H1 (cell line): ENCODE results near the gene RTP1. TPM values are rescaled to one million over a fixed set of nuclear protein-coding genes. Genes with fewer than 3 reads are reported as not detected.

Experiments
- CTCF ChIA-PET: fragments of 300-600 bp; sonication (Branson Sonifier 250); formaldehyde crosslinking; loops from one replicate; lab custom pipeline; 2021; ENCODE audit not compliant: partially characterized antibody; lab: Charles Lee
- POLR2A ChIA-PET: fragments of 300-600 bp; sonication (Branson Sonifier 250); formaldehyde crosslinking; loops from one replicate; lab custom pipeline; 2021; ENCODE audit warnings: inconsistent platforms; ENCODE audit not compliant: partially characterized antibody; lab: Charles Lee
- DNase-seq, 2 experiments: peaks; one replicate each; pipeline versions ENCODE4 v3.0.0 to v3.0.0-alpha.2; 2010 to 2022; ENCODE audit warnings: low spot score in 2 of 2, low read depth in 1 of 2, mixed read lengths in 1 of 2
- FAIRE-seq: peaks from 2 replicates; lab custom pipeline; 2011; peaks lifted over from hg19 to GRCh38; lab: Jason Lieb, UNC
- H2AFZ ChIP-seq: 2 replicates; pipeline ENCODE4 v1.8.1; 2012; ENCODE audit warnings: low read length, inconsistent platforms
- H2AK5ac ChIP-seq: 2 replicates; pipeline ENCODE4 v1.6.1; 2013; ENCODE audit warnings: low read depth, low read length
- H2BK120ac ChIP-seq: replicated peaks from 2 replicates; pipeline ENCODE3; 2013; ENCODE audit warnings: low read depth, low read length, inconsistent platforms
- H2BK12ac ChIP-seq: 2 replicates; pipeline ENCODE4 v1.6.1; 2013; ENCODE audit warnings: low read depth, low read length
- H2BK15ac ChIP-seq: 2 replicates; pipeline ENCODE4 v1.6.1; 2013; ENCODE audit warnings: low read length
- H2BK20ac ChIP-seq: 2 replicates; pipeline ENCODE4 v1.6.1; 2013; ENCODE audit warnings: low read length
- H2BK5ac ChIP-seq: 2 replicates; pipeline ENCODE4 v1.6.1; 2013; ENCODE audit warnings: low read depth, low read length
- H3K14ac ChIP-seq: 2 replicates; pipeline ENCODE4 v1.6.1; 2013; ENCODE audit warnings: inconsistent platforms; ENCODE audit not compliant: insufficient read length
- H3K18ac ChIP-seq: 2 replicates; pipeline ENCODE4 v1.6.1; 2013; ENCODE audit warnings: low read length; ENCODE audit errors: extremely low read depth
- H3K23ac ChIP-seq: 2 replicates; pipeline ENCODE4 v1.6.1; 2013; ENCODE audit warnings: inconsistent platforms; ENCODE audit not compliant: insufficient read length
- H3K23me2 ChIP-seq: 2 replicates; pipeline ENCODE4 v1.6.1; 2013; ENCODE audit warnings: low read depth, low read length
- H3K27ac ChIP-seq: 2 replicates; pipeline ENCODE4 v1.6.1; 2011; ENCODE audit warnings: low read depth, low read length, inconsistent platforms
- H3K27me3 ChIP-seq, 4 experiments: replicated peaks in 1 of 4; 1 replicate in 1 of 4; 2 replicates in 3 of 4; pipeline versions ENCODE4 v1.6.1 to v1.8.1; 2011 to 2013; ENCODE audit warnings: low read length in 3 of 4, mild to moderate bottlenecking in 3 of 4, inconsistent platforms in 2 of 4, mixed read lengths in 2 of 4, moderate library complexity in 1 of 4; ENCODE audit not compliant: control insufficient read depth in 3 of 4, insufficient read depth in 3 of 4; ENCODE audit errors: extremely low read depth in 1 of 4
- H3K36me3 ChIP-seq, 4 experiments: 2 replicates each; pipeline versions ENCODE4 v1.6.1 to v1.8.1; 2011 to 2013; ENCODE audit warnings: mild to moderate bottlenecking in 4 of 4, low read length in 3 of 4, moderate library complexity in 2 of 4, control low read depth in 1 of 4, inconsistent platforms in 1 of 4; ENCODE audit not compliant: insufficient read depth in 4 of 4, control insufficient read depth in 2 of 4
- H3K4ac ChIP-seq: replicated peaks from 2 replicates; pipeline ENCODE3; 2013; ENCODE audit warnings: low read length, low read depth, mixed read lengths, inconsistent platforms; ENCODE audit not compliant: insufficient read length
- H3K4me1 ChIP-seq, 4 experiments: replicated peaks in 1 of 4; 1 replicate in 1 of 4; 2 replicates in 3 of 4; pipeline versions ENCODE4 v1.6.1 to v1.8.1; 2011 to 2013; ENCODE audit warnings: low read length in 3 of 4, inconsistent platforms in 2 of 4, mixed read lengths in 1 of 4; ENCODE audit not compliant: insufficient read depth in 4 of 4, control insufficient read depth in 3 of 4
- H3K4me2 ChIP-seq, 2 experiments: 2 replicates each; pipeline versions ENCODE4 v1.6.1 to v1.8.1; 2011 to 2013; ENCODE audit warnings: low read depth in 2 of 2, low read length in 2 of 2, control low read depth in 1 of 2, inconsistent platforms in 1 of 2, mild to moderate bottlenecking in 1 of 2; ENCODE audit not compliant: insufficient read depth in 1 of 2
- H3K4me3 ChIP-seq, 4 experiments: fragments of 200-600, 300-600 bp in 1 of 4; sonication (generic), shearing (Covaris generic), sonication (Bioruptor Twin) in 1 of 4; 2 replicates each; pipeline versions ENCODE4 v1.5.1 to v1.8.1; 2011 to 2016; ENCODE audit warnings: low read length in 4 of 4, low read depth in 3 of 4, control low read depth in 2 of 4, inconsistent platforms in 2 of 4, mild to moderate bottlenecking in 2 of 4, mixed read lengths in 1 of 4, moderate library complexity in 1 of 4; ENCODE audit not compliant: insufficient read depth in 2 of 4; ENCODE audit errors: extremely low read depth in 1 of 4
- H3K56ac ChIP-seq: replicated peaks from 2 replicates; pipeline ENCODE3; 2013; ENCODE audit warnings: low read depth, mild to moderate bottlenecking, mixed read lengths, low read length, inconsistent platforms; ENCODE audit not compliant: insufficient read length
- H3K79me1 ChIP-seq: 2 replicates; pipeline ENCODE4 v1.6.1; 2013; ENCODE audit warnings: low read depth, low read length, control low read depth
- H3K79me2 ChIP-seq, 2 experiments: 2 replicates each; pipeline versions ENCODE4 v1.6.1 to v1.8.1; 2012 to 2013; ENCODE audit warnings: low read length in 2 of 2, mild to moderate bottlenecking in 2 of 2, inconsistent platforms in 1 of 2; ENCODE audit not compliant: insufficient read depth in 2 of 2, control insufficient read depth in 1 of 2
- H3K9ac ChIP-seq, 4 experiments: replicated peaks in 1 of 4; 1 replicate in 1 of 4; 2 replicates in 3 of 4; pipeline versions ENCODE4 v1.6.1 to v1.8.1; 2011 to 2013; ENCODE audit warnings: low read depth in 3 of 4, low read length in 3 of 4, control low read depth in 2 of 4, mild to moderate bottlenecking in 2 of 4, moderate library complexity in 2 of 4, inconsistent platforms in 1 of 4; ENCODE audit errors: extremely low read depth in 1 of 4
- H3K9me3 ChIP-seq, 2 experiments: 2 replicates each; pipeline versions ENCODE4 v1.6.1 to v1.8.1; 2012 to 2013; ENCODE audit warnings: mild to moderate bottlenecking in 2 of 2, moderate library complexity in 2 of 2, control low read depth in 1 of 2, inconsistent platforms in 1 of 2, low read depth in 1 of 2, low read length in 1 of 2, mixed read lengths in 1 of 2; ENCODE audit not compliant: insufficient read depth in 2 of 2
- H4K20me1 ChIP-seq, 2 experiments: replicated peaks in 1 of 2; 2 replicates each; pipeline versions ENCODE3 to v1.8.1; 2011 to 2013; ENCODE audit warnings: inconsistent platforms in 2 of 2, low read length in 2 of 2, mild to moderate bottlenecking in 1 of 2; ENCODE audit not compliant: insufficient read depth in 2 of 2, control insufficient read depth in 1 of 2
- H4K5ac ChIP-seq: 2 replicates; pipeline ENCODE4 v1.6.1; 2013; ENCODE audit warnings: low read length, low read depth, mixed read lengths, inconsistent platforms; ENCODE audit not compliant: insufficient read length
- H4K8ac ChIP-seq: 2 replicates; pipeline ENCODE4 v1.8.0; 2013; ENCODE audit warnings: mild to moderate bottlenecking, moderate library complexity, low read length, inconsistent platforms; ENCODE audit not compliant: insufficient read depth; ENCODE audit errors: extremely low read depth
- H4K91ac ChIP-seq: replicated peaks from 2 replicates; pipeline ENCODE3; 2013; ENCODE audit warnings: low read length, mixed read lengths, inconsistent platforms; ENCODE audit not compliant: insufficient read length
- ATF2 ChIP-seq: IDR thresholded peaks from 2 replicates; pipeline ENCODE4 v1.6.1; 2012; ENCODE audit warnings: low read length, inconsistent platforms
- BCL11A ChIP-seq, 2 experiments: IDR thresholded peaks; one replicate each; pipeline ENCODE4 v1.6.1; 2011; ENCODE audit warnings: low read depth in 2 of 2, low read length in 2 of 2, mild to moderate bottlenecking in 2 of 2
- CREB1 ChIP-seq: IDR thresholded peaks from 2 replicates; pipeline ENCODE4 v1.6.1; 2012; ENCODE audit warnings: inconsistent platforms
- GTF2F1 ChIP-seq: IDR thresholded peaks from 2 replicates; pipeline ENCODE4 v1.6.1; 2012; ENCODE audit warnings: low read depth, low read length, improper control_type of control experiment, borderline replicate concordance
- HDAC2 ChIP-seq, 2 experiments: fragments of 300-600 bp in 1 of 2; sonication (generic) in 1 of 2; IDR thresholded peaks; 2 replicates each; pipeline ENCODE4 v1.6.1; 2011 to 2012; ENCODE audit warnings: low read depth in 2 of 2, low read length in 2 of 2, mild to moderate bottlenecking in 2 of 2, moderate library complexity in 2 of 2, borderline replicate concordance in 1 of 2, inconsistent platforms in 1 of 2
- JUN ChIP-seq: IDR thresholded peaks from 2 replicates; pipeline ENCODE4 v1.6.1; 2011; ENCODE audit warnings: low read depth, mild to moderate bottlenecking, improper control_type of control experiment, low read length
- MAFK ChIP-seq: IDR thresholded peaks from 2 replicates; pipeline ENCODE4 v1.6.1; 2012; ENCODE audit warnings: low read depth, mild to moderate bottlenecking, improper control_type of control experiment, low read length
- POLR2AphosphoS5 ChIP-seq: IDR thresholded peaks from 2 replicates; pipeline ENCODE4 v1.6.1; 2011; ENCODE audit warnings: low read depth, low read length
- RBBP5 ChIP-seq: IDR thresholded peaks from 2 replicates; pipeline ENCODE4 v1.7.1; 2012; ENCODE audit warnings: low read depth, mild to moderate bottlenecking, inconsistent platforms, low read length, moderate library complexity, borderline replicate concordance
- SP1 ChIP-seq: IDR thresholded peaks from 2 replicates; pipeline ENCODE4 v1.6.1; 2011; ENCODE audit warnings: low read depth, low read length
- SRF ChIP-seq: IDR thresholded peaks from 2 replicates; pipeline ENCODE4 v1.6.1; 2011; ENCODE audit warnings: mild to moderate bottlenecking, low read depth, low read length, moderate library complexity
- TAF1 ChIP-seq: IDR thresholded peaks from 2 replicates; pipeline ENCODE4 v1.6.1; 2011; ENCODE audit warnings: mild to moderate bottlenecking, low read depth, low read length
- TCF12 ChIP-seq: IDR thresholded peaks from 2 replicates; pipeline ENCODE4 v1.6.1; 2011; ENCODE audit warnings: low read depth, mild to moderate bottlenecking, low read length
- polyA plus RNA-seq, 7 experiments: library from polyadenylated mRNA; depleted of rRNA in 3 of 7; stranded (reverse) in 5 of 7; unstranded in 2 of 7; fragments of >200 nt in 5 of 7; fragments of 200-250 nt in 2 of 7; gene quantifications; 1 replicate in 5 of 7; 2 replicates in 1 of 7; 4 replicates in 1 of 7; pipeline versions ENCODE4 v1.2.1 to v1.2.3, GENCODE V29; 2011 to 2013; ENCODE audit warnings: missing spikeins in 2 of 7, mixed read lengths in 2 of 7
- total RNA-seq: library from RNA; stranded (reverse); fragmentation: NEBNext Ultra II Directional; extraction: Animal tissue kit (Norgen Biotek cat#: 25700); gene quantifications from 2 replicates; pipeline ENCODE4 v1.2.1, GENCODE V29; 2021
- TF ChIP-seq, protein P1 (sequence below): IDR thresholded peaks from 2 replicates; pipeline ENCODE4 v1.6.1; 2011; ENCODE audit warnings: low read depth, mild to moderate bottlenecking, low read length; ENCODE audit not compliant: insufficient read depth

Gene RTP1
- total and polyA plus RNA-seq, 2 of the 8 experiments (the other 6 are each of a cell fraction or from before 2014, with no cell fraction given): 2.9 to 3.0 TPM

DNA sequence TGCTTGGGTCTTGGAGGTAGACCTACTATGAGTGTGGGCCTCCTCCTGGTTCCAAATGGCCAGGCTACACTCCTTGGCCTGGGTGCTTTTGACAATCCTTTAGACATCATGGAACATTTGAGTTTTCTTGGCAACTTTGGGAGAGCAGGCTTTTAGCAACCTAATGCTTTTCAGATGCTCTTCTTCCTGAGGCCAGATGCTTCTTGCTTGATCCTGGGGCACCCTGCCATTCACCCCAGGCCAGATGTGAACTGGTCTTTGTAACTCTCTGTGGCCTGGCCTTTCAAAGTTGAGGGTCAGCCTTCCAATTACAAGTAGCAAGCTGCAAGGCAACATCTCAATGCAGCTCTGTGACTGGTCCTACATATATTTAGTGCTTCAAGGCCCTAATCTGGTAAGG, 40.5 kb downstream of the RTP1 start:
- POLR2A ChIA-PET: interaction anchor here (1.3 kb wide), 1 partner anchor 12 kb away, joined by 4 read pairs; no protein-coding TSS in a partner anchor
- no peak overlapping the region for H3K23ac ChIP-seq
- H3K79me1 ChIP-seq: no peaks in the 10 kb centered on the region
- no peaks in the 10 kb centered on the region for H3K4me1 ChIP-seq
- H3K14ac ChIP-seq: no peak overlapping the region
- no peak overlapping the region for H3K4ac ChIP-seq
- no peak overlapping the region for H2BK20ac ChIP-seq
- H3K36me3 ChIP-seq: no peaks in the 10 kb centered on the region
- H3K27ac ChIP-seq: no peak overlapping the region
- FAIRE-seq (no peak), DNase-seq (no peak)
- H4K5ac ChIP-seq: no peak overlapping the region
- H3K18ac ChIP-seq: no peak overlapping the region
- no peak overlapping the region for H2AFZ ChIP-seq
- no peaks in the 10 kb centered on the region for H3K23me2 ChIP-seq
- H4K20me1 ChIP-seq: no peaks in the 10 kb centered on the region
- H2BK120ac ChIP-seq: no peak overlapping the region
- H3K9ac ChIP-seq: no peak overlapping the region
- no peak overlapping the region for H4K91ac ChIP-seq
- no peaks in the 10 kb centered on the region for H3K27me3 ChIP-seq
- H2AK5ac ChIP-seq: no peak overlapping the region
- no peak overlapping the region for H3K56ac ChIP-seq
- no peak overlapping the region for H4K8ac ChIP-seq
- H2BK15ac ChIP-seq: no peak overlapping the region
- no peak overlapping the region for H3K4me2 ChIP-seq
- no peak overlapping the region for H2BK5ac ChIP-seq
- H3K9me3 ChIP-seq: no peaks in the 10 kb centered on the region; a peak in 1 of 4 replicates
- CTCF ChIA-PET: interaction anchor here (1.0 to 1.4 kb wide), 4 partner anchors 22 to 442 kb away, joined by 3 to 7 read pairs (median 4); no protein-coding TSS in a partner anchor
- H2BK12ac ChIP-seq: no peak overlapping the region
- H3K79me2 ChIP-seq: no peaks in the 10 kb centered on the region
- no peak overlapping the region for H3K4me3 ChIP-seq
- TF ChIP-seq BCL11A (IDR thresholded peaks at IDR 0.05; ENCODE audit: low read depth in 2 of 2, low read length in 2 of 2) (no peak), SP1 (no peak), HDAC2 (IDR thresholded peaks at IDR 0.05; ENCODE audit: borderline replicate concordance in 1 of 2, low read depth in 2 of 2, low read length in 2 of 2) (no peak), JUN (no peak), MAFK (no peak), ATF2 (no peak), TCF12 (no peak), SRF (no peak), CREB1 (no peak), TAF1 (no peak), RBBP5 (no peak), GTF2F1 (no peak), POLR2AphosphoS5 (no peak)
- TF ChIP-seq, protein P1, sequence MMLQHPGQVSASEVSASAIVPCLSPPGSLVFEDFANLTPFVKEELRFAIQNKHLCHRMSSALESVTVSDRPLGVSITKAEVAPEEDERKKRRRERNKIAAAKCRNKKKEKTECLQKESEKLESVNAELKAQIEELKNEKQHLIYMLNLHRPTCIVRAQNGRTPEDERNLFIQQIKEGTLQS: no peak
